HG02798 (cell line): ENCODE measurements around the gene CDHR3.

ENCODE experiments used
- ATAC-seq: cut with Tn5 transposase; IDR thresholded peaks from one replicate; pipeline ENCODE4 v1.9.1; 2021; ENCODE audit warnings: mild to moderate bottlenecking; ENCODE audit not compliant: unreplicated experiment, poor library complexity

Gene CDHR3

DNA sequence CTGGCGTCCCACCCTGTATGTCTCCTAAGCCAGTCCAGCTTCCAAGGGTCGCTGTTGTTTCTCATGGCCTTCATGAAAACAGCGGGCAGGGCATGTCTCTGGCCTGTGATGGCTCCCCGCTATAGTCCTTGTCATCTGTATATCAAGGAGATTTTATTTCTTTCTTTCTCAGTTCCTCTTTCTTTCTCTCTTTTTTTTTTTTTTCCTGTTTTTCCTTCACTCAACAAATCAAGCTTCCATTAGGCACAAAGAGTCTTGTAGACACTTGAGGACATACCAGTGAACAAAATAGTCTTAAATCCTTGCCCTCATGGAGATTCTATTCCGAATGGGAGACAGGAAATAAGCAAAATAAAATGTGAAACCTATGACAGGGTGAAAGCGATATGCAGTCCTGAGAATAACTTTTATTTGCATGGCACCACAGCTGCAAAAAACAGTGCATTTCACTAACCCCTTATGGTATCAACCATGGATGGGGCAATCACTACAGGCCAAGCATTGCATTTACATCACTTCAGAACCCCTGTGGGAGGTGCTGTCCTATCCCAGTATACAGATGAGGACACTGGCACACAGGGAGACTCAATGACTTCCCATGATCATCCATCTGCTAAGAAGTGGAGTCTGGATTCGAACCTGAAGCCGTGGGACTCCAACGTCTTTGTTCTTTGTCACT, 98.4 kb downstream of the CDHR3 start:
- peak; percentile 40 for ATAC-seq

DNA sequence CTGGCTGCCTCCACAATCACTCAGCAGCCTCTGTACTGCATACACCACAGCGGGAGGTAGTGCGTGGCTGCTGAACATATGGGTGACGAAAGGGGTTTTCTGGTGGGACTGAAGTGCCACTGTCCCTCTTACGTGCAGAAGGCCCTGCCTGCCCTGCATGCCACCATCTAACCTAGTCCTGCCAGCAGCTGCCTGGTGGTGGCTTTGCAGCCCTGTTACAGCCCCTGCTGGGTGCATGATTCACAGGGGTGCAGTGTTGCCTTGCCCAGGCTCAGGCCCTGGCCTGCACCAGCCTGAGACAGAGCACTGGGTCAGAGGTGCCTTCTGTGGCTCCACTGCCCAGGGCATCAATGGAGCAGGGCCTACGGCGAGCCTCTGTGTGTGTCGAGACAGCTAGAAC, 98.9 kb downstream of the CDHR3 start:
- no peak for ATAC-seq

DNA sequence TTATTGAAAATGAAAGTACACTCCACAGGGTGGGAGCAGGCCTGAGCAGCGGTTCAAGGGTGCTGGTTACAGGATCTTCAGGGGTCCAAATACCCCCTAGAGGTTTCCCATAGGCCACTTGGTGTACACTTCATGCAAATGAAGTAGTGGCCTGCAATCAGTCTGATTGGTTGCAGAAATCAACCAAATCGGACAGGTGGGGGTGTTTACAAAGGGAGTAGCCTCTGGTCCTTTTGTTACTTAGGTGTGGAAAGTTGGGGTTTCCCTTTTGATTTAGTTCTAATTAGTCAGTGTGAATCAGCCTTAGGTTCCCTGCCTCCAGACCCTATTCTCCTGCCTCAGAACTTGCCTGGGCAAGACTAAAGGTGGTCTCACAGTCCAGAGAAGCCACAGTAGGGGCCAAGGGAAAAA, 99.5 kb downstream of the CDHR3 start:
- no peak for ATAC-seq

DNA sequence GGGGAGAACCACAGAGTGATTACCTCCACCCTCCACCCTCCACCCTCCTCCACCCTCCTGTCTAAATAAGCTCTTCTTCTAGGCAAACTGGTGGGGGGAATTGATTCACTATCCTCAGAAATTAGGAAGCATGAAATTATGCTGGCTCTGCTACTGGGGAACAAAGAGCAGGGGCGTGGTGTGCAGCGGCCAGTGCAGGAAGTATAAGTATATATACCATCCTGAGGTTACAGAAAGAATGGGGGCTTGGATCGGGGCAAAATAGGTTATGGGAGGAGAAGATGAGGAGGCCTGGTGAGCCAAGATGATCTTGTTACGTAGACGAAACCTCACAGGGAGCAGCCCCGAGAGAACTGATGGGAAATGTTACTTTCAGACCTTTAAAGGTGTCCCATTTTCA, 100.0 kb downstream of the CDHR3 start:
- no peak for ATAC-seq

DNA sequence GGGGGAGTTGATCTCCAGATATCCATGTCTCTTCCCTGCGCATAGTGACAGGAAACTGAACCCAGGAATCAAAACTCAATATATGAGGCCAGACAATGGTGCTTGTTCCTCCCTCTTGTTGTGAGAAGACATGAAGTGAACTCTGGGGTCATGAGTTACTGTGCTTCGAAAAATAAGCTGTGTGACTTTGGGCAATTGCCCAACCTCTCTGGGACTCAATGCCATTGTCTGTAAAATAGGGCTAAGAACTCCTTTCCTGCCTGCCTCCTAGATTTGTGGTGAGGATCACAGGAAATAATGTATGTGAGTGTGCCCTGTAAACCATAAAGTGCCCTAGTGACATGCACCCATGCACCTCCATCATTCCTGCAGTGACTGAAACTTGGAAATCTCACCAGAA, 100.6 kb downstream of the CDHR3 start:
- ATAC-seq: no peak

DNA sequence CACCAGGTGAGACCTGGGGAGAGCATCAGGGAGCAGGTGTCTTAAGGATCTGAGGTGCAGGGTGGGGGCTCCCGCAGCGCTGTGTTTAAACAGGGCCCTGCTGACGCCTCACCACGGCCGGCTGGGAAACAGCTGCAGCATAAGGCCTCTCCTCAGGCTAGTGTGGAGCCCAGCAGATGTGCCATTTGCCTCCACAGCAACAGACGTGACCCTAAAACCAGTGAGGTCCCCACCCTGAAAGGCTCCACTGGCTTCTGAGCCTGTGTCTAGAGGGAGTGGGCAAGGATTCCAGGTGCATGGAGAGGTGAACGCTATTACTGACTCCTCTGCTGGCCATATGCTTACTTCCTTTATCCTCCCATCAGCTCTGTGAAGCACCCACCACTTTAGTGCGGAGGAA, 101.3 kb downstream of the CDHR3 start:
- ATAC-seq: no peak

DNA sequence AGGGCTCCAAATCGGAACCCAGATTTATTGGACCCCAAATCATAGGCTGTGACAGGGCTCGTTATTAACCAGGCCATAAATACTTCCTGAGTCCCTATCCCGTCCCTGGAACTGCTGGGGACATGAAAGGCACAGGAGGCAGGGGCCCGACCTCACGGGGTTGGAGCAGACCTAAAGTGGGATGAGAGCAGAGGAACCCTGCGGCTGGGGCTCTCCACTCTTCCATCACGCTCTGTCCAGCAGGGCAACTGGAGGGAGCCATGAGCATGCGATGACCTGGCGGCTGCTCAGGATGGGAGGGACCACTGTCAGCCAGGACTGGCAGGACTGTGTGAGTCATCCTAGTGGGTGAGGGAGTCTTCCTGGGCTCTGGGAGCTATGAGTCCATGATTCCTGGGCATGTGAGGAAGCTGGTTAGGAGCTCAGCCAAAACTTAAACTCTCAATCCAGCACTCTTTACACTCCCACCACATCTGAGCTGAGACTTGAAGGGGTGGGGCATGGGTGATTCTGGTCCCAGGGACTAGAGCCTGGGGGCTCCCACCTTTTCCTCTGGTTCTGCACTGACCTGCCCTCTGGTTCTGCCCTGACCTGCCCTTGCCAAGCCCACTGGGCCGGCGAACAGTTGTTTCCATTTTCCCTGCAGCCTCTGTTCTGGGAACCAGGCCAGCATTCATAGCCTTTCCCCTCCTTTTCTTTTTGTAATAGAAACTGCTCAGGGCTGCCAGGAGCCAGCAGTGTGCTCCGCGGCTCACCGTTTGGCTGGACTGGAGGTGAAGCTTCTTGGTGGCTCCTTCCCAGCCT, 101.9 kb downstream of the CDHR3 start:
- no peak for ATAC-seq

DNA sequence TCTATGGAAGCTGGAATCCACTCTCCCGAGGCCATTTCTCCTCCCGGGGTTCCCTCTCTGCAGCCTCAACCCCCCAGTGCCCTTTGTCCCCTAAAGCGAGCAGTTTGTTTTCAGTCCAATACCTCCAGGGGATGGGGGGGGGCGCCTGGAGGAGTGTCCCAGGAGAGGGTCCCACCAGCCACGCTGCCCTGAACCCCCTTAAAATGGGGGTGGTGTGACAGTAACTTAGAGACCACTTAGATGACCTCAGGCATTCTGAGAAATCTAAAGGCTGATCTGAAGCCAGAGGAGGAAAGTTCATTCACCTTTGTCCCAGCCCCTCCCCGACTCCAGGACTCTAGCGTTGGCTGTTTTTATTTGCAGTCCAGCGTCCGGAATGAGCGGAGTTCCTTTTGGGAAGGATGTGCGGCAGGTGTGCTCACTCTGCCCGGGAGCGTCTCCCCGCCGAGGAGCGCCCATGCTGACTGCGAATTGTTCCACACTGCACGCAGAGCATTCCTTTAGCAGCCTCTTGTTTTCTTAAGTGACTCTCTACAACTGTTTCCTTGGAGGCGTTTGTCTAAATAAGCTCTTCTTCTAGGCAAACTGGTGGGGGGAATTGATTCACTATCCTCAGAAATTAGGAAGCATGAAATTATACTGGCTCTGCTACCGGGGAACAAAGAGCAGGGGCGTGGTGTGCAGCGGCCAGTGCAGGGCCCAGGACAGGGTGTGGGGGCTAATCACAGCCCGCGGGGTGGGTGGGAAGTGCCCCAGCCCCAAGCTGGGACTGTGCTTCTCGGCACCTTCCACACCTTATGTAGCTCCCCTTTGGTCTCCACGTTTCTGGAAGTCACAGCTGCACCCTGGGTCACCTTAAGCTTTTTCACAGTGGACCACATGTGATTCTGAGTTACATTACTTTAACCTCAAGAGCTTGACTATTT, 102.8 kb downstream of the CDHR3 start:
- ATAC-seq: no peak

DNA sequence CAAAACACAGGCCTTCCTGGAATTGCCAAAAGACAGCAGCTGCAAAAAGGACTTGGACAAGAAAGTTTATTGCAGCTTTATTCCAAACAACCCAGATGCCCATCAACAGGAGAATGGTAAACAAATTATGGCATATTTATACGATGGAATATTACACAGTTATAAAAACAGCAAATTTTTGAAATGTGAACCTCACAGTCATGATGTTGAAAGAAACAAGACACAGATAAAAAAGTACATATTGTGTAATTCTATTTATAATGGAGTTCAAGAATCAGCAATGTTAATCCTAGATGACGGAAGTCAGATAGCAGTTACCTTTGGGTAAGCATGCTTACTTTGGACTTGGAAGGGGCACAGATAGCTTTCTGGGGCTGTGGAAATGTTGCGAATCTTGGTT, 104.6 kb downstream of the CDHR3 start:
- ATAC-seq: no peak

DNA sequence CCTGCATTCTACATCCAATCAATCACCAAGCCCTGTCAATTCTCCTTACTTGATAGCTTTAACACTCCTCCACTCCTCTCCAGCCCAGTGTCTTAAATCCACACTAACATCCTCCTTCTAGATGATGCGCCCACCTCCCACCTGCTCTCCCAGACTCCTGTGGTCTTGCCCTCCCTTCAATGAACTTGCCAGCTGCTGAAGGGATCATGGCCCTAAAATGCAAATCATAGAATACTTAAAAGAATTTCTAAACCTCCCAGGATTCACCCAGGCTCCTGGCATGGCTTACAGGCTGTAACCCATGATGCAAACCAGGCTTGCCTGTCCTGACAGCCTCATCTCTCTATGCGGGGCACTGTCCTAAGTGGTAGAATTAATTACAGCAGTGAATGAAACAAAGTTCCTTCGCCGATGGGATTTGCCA, 105.5 kb downstream of the CDHR3 start:
- no peak for ATAC-seq

DNA sequence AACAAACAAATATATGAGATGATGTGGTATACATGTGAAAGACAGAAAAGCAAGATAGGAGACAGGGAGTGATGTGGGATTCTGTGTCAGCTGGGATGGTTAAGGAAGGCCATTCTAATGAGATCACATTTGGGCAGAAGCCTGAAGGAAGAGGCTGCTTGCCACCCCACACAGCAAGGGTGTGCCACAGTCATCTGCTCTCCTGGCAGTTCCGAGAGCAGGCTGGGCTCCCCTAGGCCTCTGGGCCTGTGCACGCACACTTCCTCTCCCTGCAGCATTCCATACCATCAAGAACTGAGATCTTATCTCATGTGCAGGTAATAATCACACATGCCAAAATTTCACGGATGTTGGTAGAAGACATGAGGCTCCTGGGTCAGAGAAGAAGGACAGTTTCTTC, 105.9 kb downstream of the CDHR3 start:
- no peak for ATAC-seq

DNA sequence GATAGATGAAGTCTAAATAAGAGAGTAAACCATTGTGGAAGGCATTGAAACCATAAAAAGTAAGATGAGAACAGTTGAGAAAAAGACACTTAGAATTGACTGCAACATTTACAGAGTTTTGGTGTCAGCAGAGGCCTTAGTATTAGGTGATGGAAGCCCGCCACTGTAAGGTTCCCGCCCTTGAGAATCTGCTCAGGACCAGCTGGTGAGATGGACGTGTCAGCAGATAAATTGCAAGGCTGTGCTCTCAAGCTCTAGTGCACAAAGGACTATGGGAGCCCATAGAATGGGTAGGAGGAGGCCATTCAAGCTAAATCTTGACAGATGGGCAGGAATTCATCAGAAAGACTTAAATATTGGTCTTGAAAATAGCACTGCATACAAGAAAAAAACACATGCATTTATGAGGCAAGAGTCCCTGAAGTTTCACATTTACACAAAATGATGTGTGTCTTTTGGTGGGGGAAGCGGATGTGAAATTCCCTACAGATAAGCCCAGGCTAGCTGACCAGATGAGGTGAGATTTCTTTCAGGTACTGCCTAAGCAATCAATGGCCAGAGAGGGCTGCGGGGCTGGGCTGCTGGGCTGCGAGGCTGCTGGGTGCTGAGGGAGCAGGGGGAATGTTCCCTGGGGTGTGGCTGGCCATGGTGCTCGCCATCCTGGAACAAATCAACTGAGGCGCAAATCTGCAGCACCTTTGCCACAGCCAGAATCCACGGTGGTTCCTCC, 106.6 kb downstream of the CDHR3 start:
- no peak for ATAC-seq

DNA sequence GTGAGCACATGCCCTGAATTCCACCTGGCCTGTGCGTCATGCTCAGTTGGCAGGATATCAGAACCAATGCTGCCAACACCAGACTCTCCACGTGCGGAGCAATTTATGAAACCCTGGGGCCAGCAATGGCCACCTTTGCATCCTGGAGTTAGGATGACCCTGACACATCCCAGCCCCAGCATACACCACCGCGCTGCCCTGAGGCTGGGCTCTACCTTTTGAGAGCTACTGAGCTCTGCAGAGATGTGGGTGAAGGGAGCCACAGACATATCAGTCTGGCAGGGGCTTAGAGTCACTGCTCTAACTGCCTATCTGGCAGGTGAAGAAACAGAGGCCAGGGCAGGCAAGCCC, 107.1 kb downstream of the CDHR3 start:
- no peak for ATAC-seq

DNA sequence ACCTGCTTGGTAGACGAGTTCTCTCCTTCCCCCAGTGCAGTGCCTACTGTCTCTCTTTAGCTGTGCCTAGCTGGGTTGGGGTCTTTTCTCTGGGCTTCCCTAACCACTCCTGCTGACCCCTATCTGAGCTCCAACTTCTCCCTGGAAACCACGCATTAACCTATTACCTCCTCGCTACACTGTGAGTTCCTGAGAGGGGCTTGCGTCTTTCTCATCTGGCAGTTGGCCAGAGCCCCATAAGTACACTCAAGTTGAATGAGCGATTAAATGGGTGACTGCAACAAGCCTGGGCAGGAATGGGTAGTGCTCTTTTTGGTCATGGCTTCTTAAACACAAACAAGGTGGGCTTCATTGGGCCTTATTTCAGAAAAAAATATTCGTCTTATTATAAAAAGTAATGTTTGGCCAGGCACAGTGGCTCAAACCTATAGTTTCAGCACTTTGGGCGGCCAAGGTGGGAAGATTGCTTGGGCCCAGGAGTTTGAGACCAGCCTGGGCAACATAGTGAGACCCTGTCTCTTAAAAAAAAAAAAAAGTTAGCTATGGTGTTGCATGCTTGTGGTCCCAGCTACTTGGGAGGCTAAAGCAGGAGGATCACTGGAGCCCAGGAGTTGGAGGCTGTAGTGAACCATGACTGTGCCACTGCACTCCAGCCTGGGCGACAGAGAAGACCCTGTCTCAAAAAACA, 107.6 kb downstream of the CDHR3 start:
- no peak for ATAC-seq

DNA sequence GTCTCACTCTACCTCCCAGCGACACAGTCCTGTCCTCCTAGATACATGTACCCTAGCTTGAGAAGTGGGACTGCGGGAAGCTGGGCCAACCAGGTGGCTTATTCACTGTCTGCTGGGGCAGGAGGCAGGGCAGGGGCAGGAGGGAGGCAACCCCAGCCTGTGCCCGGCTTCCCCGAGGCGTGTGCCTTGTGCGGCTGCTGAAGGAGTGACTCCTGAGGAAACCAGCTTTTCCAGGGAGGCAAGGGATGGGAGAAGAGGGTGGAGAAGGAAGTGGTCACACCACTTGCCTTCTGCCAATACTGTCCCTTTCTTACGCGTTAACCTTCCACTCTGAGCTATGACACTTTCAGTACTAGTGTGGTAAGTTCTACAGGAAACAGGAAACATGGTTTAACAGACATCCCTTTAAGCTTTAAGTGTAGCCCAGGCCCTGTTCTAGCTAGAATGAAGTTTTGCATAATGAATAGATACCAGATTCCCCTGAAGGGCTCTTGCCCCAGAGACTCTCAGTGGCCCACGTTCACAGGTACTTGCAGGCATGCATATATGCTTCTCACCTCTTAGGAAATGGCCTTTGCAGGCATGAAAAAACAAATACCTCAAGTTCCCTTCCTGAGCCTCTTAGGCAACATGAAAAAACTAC, 108.4 kb downstream of the CDHR3 start:
- ATAC-seq: peak; percentile 98

DNA sequence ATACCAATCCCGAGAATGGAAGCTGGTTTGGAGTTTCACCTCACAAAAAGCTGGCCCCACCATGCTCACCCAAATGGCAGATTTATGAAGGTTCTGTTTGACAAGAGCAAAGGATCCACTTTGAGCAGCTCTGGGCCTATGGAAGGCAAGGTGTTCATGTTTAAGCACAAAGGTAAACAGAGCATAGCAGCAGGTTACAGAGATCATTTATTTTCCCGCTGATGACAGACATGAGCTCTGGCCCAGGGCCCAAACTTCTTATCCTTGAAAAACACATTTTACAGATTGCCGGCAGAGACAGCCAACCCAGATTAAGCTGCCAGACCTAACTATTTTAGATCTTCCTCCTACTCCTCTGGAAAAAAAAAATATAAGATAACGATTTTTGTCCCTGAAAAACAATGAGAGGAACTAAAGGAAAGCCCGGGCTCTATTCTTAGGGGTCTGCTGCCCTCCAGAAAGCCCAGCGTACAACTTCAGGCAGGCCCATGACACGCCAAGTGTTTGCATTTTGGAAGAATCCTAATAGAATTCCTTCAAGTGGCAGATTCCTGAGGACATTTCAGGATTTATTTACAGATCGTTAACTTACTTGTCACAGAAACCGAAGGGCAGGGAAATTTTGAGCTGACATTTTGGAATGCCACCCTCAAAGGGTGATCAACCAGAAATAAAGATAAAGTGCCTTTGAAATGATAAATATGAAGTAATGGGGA, 109.1 kb downstream of the CDHR3 start:
- ATAC-seq: no peak

DNA sequence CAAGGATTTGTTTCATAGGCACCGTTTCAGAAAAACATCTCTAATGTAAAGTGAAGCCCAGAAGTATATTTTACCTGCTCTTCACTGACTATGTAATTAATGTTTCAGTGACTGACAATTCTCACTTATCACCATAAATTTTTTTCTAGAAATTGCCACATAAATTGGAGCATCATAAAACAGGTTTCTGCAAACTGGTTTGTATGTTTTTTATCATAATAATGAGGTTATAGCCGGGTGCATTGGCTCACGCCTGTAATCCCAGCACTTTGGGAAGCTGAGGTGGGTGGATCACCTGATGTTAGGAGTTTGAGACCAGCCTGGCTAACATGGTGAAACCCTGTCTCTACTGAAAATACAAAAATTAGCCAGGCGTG, 109.6 kb downstream of the CDHR3 start:
- no peak for ATAC-seq

DNA sequence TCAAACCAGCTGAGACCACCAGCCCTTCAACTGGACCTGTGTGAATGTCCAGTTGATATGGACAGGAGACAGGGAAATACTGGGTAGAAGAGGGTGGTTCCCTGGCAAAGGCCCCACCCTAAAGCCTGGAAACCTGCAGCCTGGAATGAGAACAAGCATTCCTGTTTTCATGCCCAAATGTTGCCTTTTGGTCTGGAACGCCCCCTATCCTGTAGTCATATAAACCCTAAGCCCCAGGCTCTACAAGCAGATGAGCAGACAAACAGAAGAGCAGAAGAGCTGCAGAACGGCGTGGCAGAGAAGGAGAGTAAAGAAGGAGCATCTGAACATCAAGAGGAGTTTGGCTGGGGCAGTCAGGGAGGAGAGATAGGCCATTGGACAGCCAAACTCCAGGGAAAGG, 110.6 kb downstream of the CDHR3 start:
- ATAC-seq: no peak

DNA sequence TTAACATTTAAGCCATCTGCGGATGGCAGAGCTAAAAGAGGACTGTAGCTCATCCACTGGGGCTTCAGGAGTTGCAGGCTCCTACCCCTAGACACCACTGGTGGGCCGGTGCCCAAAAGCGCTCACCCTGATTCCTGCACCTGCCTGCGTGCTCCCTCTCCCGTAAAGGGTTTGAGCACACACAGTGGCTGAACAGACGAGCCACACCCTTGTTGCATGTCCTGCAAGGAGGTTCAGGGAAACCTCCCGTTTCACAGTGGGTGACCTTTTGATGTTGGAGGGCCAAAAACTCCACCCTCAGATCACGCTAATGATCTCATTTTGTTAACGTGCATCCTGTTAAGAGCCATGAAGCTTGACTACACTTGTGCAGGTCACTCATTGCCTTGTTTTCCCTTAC, 111.2 kb downstream of the CDHR3 start:
- ATAC-seq: no peak
